Astrocyte (in vitro differentiated cells and primary cell): ENCODE data around the gene RC3H1. TPM values are rescaled to one million over a fixed set of nuclear protein-coding genes. Genes with fewer than 3 reads are reported as not detected.
A peak's percentile ranks its signal among the peaks of the same experiment; 100 is the strongest.

Experiments used
- DNase-seq: peaks from one replicate; pipeline ENCODE4 v3.0.0-alpha.2; 2010; ENCODE audit warnings: low read depth
- FAIRE-seq: peaks from 2 replicates; lab custom pipeline; 2011; peaks lifted over from hg19 to GRCh38; lab: Jason Lieb, UNC
- H2AFZ ChIP-seq: 2 replicates; pipeline ENCODE4 v1.6.0; 2012; ENCODE audit warnings: low read depth, low read length, inconsistent platforms
- H3K27ac ChIP-seq: 2 replicates; pipeline ENCODE4 v1.5.1; 2011; ENCODE audit warnings: low read depth, low read length, inconsistent platforms
- H3K27me3 ChIP-seq: 2 replicates; pipeline ENCODE4 v1.6.0; 2011; ENCODE audit warnings: low read length, inconsistent platforms; ENCODE audit not compliant: insufficient read depth
- H3K36me3 ChIP-seq: 2 replicates; pipeline ENCODE4 v1.5.1; 2011; ENCODE audit warnings: low read length, inconsistent platforms; ENCODE audit not compliant: insufficient read depth
- H3K4me1 ChIP-seq: 2 replicates; pipeline ENCODE4 v1.5.1; 2011; ENCODE audit warnings: low read length, inconsistent platforms; ENCODE audit not compliant: insufficient read depth
- H3K4me2 ChIP-seq: 2 replicates; pipeline ENCODE4 v1.6.0; 2012; ENCODE audit warnings: low read length, inconsistent platforms
- H3K4me3 ChIP-seq: 2 replicates; pipeline ENCODE4 v1.5.1; 2011; ENCODE audit warnings: low read depth, mild to moderate bottlenecking, low read length, inconsistent platforms; ENCODE audit not compliant: insufficient read depth
- H3K79me2 ChIP-seq: 2 replicates; pipeline ENCODE4 v1.6.0; 2012; ENCODE audit warnings: mild to moderate bottlenecking, low read length, inconsistent platforms; ENCODE audit not compliant: insufficient read depth
- H3K9ac ChIP-seq: 2 replicates; pipeline ENCODE4 v1.6.0; 2012; ENCODE audit warnings: mild to moderate bottlenecking, low read length, inconsistent platforms
- H3K9me3 ChIP-seq: 2 replicates; pipeline ENCODE4 v1.5.1; 2012; ENCODE audit warnings: low read depth, mild to moderate bottlenecking, low read length, inconsistent platforms; ENCODE audit not compliant: insufficient read depth
- H4K20me1 ChIP-seq: 2 replicates; pipeline ENCODE4 v1.6.0; 2012; ENCODE audit warnings: low read length, inconsistent platforms; ENCODE audit not compliant: insufficient read depth
- H3K27ac Mint-ChIP-seq: one replicate; pipeline ENCODE4 v1.8.0; 2021; ENCODE audit warnings: mild to moderate bottlenecking, mixed read lengths; ENCODE audit not compliant: unreplicated experiment
- H3K27me3 Mint-ChIP-seq: one replicate; pipeline ENCODE4 v1.8.0; 2021; ENCODE audit warnings: low read depth, mixed read lengths; ENCODE audit not compliant: unreplicated experiment
- H3K36me3 Mint-ChIP-seq: one replicate; pipeline ENCODE4 v1.8.0; 2021; ENCODE audit warnings: low read depth, mixed read lengths; ENCODE audit not compliant: unreplicated experiment
- H3K4me1 Mint-ChIP-seq: one replicate; pipeline ENCODE4 v1.8.0; 2021; ENCODE audit warnings: low read depth, mixed read lengths; ENCODE audit not compliant: unreplicated experiment
- H3K4me3 Mint-ChIP-seq: one replicate; pipeline ENCODE4 v1.8.0; 2021; ENCODE audit warnings: mild to moderate bottlenecking, moderate library complexity, mixed read lengths; ENCODE audit not compliant: unreplicated experiment
- H3K9me3 Mint-ChIP-seq: one replicate; pipeline ENCODE4 v1.8.0; 2021; ENCODE audit warnings: mild to moderate bottlenecking, mixed read lengths; ENCODE audit not compliant: unreplicated experiment
- EZH2 ChIP-seq: IDR thresholded peaks from 2 replicates; pipeline ENCODE4 v1.6.1; 2012; ENCODE audit warnings: mild to moderate bottlenecking, low read length, inconsistent platforms; ENCODE audit not compliant: insufficient read depth
- total RNA-seq: library from RNA; stranded (reverse); gene quantifications from 2 replicates; pipeline ENCODE4 v1.2.1, GENCODE V29; 2021
- TF ChIP-seq, protein P1 (sequence below): IDR thresholded peaks from 2 replicates; pipeline ENCODE4 v1.5.1; 2011; ENCODE audit warnings: low read depth, mild to moderate bottlenecking, inconsistent platforms, low read length, moderate library complexity; ENCODE audit not compliant: insufficient read depth

The RC3H1 gene
- total RNA-seq, 1 donor from 2014 or later, result 38.1 TPM

DNA sequence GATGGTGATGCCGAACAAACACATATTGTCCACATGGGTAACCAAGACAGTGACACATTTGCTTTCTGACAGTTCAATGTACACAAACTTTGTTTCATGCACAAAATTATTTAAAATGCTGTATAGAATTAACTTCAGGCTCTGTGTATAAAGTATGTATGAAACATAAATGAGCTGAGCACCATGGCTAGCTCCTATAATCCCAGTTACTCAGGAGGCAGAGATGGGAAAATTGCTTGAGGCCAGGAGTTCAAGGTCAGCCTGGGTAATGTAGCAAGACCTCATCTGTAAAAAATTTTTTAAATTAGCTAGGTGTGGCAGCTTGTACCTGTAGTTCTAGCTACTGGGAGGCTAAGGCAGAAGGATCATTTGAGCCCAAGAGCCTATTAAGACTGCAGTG, 19.2 kb upstream of the RC3H1 start:
- H3K4me3 Mint-ChIP-seq, result no peak overlapping the region
- H3K9me3 Mint-ChIP-seq, result no peaks in the 10 kb centered on the region
- FAIRE-seq, result no peak

DNA sequence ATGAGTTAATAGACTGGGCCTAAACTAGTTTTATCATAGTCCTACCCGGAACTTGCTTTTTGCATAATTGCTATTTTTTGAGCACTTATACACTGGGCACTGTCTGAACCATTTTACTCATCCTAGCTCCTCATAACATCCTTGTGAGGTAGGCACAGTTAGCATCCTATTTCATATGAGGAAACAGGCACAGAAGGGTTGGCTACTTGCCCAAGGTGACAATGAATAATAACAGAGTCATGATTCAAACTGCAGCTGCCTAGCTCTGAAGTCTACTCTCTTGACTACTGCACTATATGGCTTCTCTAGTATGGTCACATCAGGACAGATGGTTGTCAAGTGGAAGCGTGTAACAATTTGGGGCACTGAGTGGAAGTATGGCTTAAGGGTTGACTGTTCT, 18.2 kb upstream of the RC3H1 start:
- TF ChIP-seq EZH2, result no peak
- TF ChIP-seq, protein P1, sequence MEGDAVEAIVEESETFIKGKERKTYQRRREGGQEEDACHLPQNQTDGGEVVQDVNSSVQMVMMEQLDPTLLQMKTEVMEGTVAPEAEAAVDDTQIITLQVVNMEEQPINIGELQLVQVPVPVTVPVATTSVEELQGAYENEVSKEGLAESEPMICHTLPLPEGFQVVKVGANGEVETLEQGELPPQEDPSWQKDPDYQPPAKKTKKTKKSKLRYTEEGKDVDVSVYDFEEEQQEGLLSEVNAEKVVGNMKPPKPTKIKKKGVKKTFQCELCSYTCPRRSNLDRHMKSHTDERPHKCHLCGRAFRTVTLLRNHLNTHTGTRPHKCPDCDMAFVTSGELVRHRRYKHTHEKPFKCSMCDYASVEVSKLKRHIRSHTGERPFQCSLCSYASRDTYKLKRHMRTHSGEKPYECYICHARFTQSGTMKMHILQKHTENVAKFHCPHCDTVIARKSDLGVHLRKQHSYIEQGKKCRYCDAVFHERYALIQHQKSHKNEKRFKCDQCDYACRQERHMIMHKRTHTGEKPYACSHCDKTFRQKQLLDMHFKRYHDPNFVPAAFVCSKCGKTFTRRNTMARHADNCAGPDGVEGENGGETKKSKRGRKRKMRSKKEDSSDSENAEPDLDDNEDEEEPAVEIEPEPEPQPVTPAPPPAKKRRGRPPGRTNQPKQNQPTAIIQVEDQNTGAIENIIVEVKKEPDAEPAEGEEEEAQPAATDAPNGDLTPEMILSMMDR, result no peak
- DNase-seq (peak; percentile 82), FAIRE-seq (no peak)
- H3K4me1 ChIP-seq, result no peaks in the 10 kb centered on the region
- H3K4me2 ChIP-seq, result no peak overlapping the region
- no peak overlapping the region for H3K27ac Mint-ChIP-seq
- H4K20me1 ChIP-seq, result no peaks in the 10 kb centered on the region
- H3K36me3 ChIP-seq, result no peaks in the 10 kb centered on the region
- no peaks in the 10 kb centered on the region for H3K27me3 ChIP-seq
- H3K9ac ChIP-seq, result no peak overlapping the region
- H3K4me3 Mint-ChIP-seq, result no peak overlapping the region
- H3K27ac ChIP-seq, result no peak overlapping the region
- no peaks in the 10 kb centered on the region for H3K4me1 Mint-ChIP-seq
- no peaks in the 10 kb centered on the region for H3K36me3 Mint-ChIP-seq
- H3K9me3 Mint-ChIP-seq, result no peaks in the 10 kb centered on the region
- H3K9me3 ChIP-seq, result no peaks in the 10 kb centered on the region
- no peak overlapping the region for H2AFZ ChIP-seq
- no peaks in the 10 kb centered on the region for H3K27me3 Mint-ChIP-seq
- no peak overlapping the region for H3K4me3 ChIP-seq
- no peaks in the 10 kb centered on the region for H3K79me2 ChIP-seq

More for the DNA sequence above, 19.2 kb upstream of the RC3H1 start:
- no peak overlapping the region for H3K27ac ChIP-seq
- no peaks in the 10 kb centered on the region for H3K9me3 ChIP-seq
- H3K4me1 Mint-ChIP-seq, result no peaks in the 10 kb centered on the region
- H3K27me3 Mint-ChIP-seq, result no peaks in the 10 kb centered on the region
- no peaks in the 10 kb centered on the region for H3K36me3 Mint-ChIP-seq
- H3K36me3 ChIP-seq, result no peaks in the 10 kb centered on the region
- DNase-seq, result no peak
- no peak overlapping the region for H3K4me2 ChIP-seq
- no peaks in the 10 kb centered on the region for H3K79me2 ChIP-seq
- H3K27ac Mint-ChIP-seq, result no peak overlapping the region
- H3K9ac ChIP-seq, result no peak overlapping the region
- H3K4me1 ChIP-seq, result no peaks in the 10 kb centered on the region
- H3K27me3 ChIP-seq, result no peaks in the 10 kb centered on the region
- H3K4me3 ChIP-seq, result no peak overlapping the region
- H2AFZ ChIP-seq, result no peak overlapping the region
- no peak for TF ChIP-seq EZH2
- TF ChIP-seq, protein P1, result no peak
- no peaks in the 10 kb centered on the region for H4K20me1 ChIP-seq

GRCh38 chr1:174039027-174039426, 16.9 kb upstream of the RC3H1 start:
- no peak overlapping the region for H3K9ac ChIP-seq
- no peaks in the 10 kb centered on the region for H3K4me1 ChIP-seq
- FAIRE-seq (no peak), DNase-seq (no peak)
- H3K27me3 Mint-ChIP-seq, result no peaks in the 10 kb centered on the region
- no peaks in the 10 kb centered on the region for H3K4me1 Mint-ChIP-seq
- no peak overlapping the region for H3K27ac ChIP-seq
- no peaks in the 10 kb centered on the region for H3K79me2 ChIP-seq
- H3K36me3 ChIP-seq, result no peaks in the 10 kb centered on the region
- H3K36me3 Mint-ChIP-seq, result no peaks in the 10 kb centered on the region
- no peak overlapping the region for H3K4me2 ChIP-seq
- no peaks in the 10 kb centered on the region for H3K9me3 ChIP-seq
- H3K27ac Mint-ChIP-seq, result no peak overlapping the region
- no peaks in the 10 kb centered on the region for H3K27me3 ChIP-seq
- H2AFZ ChIP-seq, result no peak overlapping the region
- TF ChIP-seq, protein P1, result no peak
- no peak for TF ChIP-seq EZH2
- no peak overlapping the region for H3K4me3 ChIP-seq
- no peaks in the 10 kb centered on the region for H4K20me1 ChIP-seq
- no peak overlapping the region for H3K4me3 Mint-ChIP-seq
- H3K9me3 Mint-ChIP-seq, result no peaks in the 10 kb centered on the region
